Measurements from ENCODE around the gene AEN.

Gene AEN

GRCh38 chr15:88620995-88621772, at the start of gene AEN:
AEN (plus strand) TSS chr15:88621340; CDS start chr15:88626210, 4,870 bp downstream.
- DNase-seq (ENCODE audit: low read depth in 2 of 2): peak; percentile 90 to 91

GRCh38 chr15:88571852-88572259, 49.3 kb upstream of the AEN start:
- no peak for DNase-seq (ENCODE audit: low read depth in 2 of 2)

GRCh38 chr15:88574077-88574476, 47.1 kb upstream of the AEN start:
- DNase-seq (ENCODE audit: low read depth in 2 of 2): no peak

GRCh38 chr15:88574655-88575054, 46.5 kb upstream of the AEN start:
- DNase-seq (ENCODE audit: low read depth in 2 of 2): no peak

GRCh38 chr15:88579322-88579721, 41.8 kb upstream of the AEN start:
- no peak for DNase-seq (ENCODE audit: low read depth in 2 of 2)

GRCh38 chr15:88580532-88580931, 40.6 kb upstream of the AEN start:
- no peak for DNase-seq (ENCODE audit: low read depth in 2 of 2)

- no peak for DNase-seq (ENCODE audit: low read depth in 2 of 2)
These were observed 34.6 kb upstream of the AEN start for GRCh38 chr15:88586401-88587162.

- DNase-seq (ENCODE audit: low read depth in 2 of 2): no peak
These were observed 30.4 kb upstream of the AEN start for GRCh38 chr15:88590759-88591158.

GRCh38 chr15:88591384-88591783, 29.8 kb upstream of the AEN start:
- no peak for DNase-seq (ENCODE audit: low read depth in 2 of 2)

GRCh38 chr15:88603885-88604284, 17.3 kb upstream of the AEN start:
- DNase-seq (ENCODE audit: low read depth in 2 of 2): no peak

GRCh38 chr15:88604381-88605188, 16.6 kb upstream of the AEN start:
- DNase-seq (ENCODE audit: low read depth in 2 of 2): no peak

GRCh38 chr15:88605189-88606069, 15.7 kb upstream of the AEN start:
- DNase-seq (ENCODE audit: low read depth in 2 of 2): no peak

GRCh38 chr15:88606070-88606794, 14.9 kb upstream of the AEN start:
- DNase-seq (ENCODE audit: low read depth in 2 of 2): no peak

- DNase-seq (ENCODE audit: low read depth in 2 of 2): no peak
These were observed 13.2 kb upstream of the AEN start for GRCh38 chr15:88607951-88608350.

GRCh38 chr15:88608607-88609181, 12.4 kb upstream of the AEN start:
- DNase-seq (ENCODE audit: low read depth in 2 of 2): no peak

GRCh38 chr15:88609344-88610090, 11.6 kb upstream of the AEN start:
- no peak for DNase-seq (ENCODE audit: low read depth in 2 of 2)

- no peak for DNase-seq (ENCODE audit: low read depth in 2 of 2)
These were observed 10.4 kb upstream of the AEN start for GRCh38 chr15:88610701-88611231.

GRCh38 chr15:88612186-88612796, 8.8 kb upstream of the AEN start:
- DNase-seq (ENCODE audit: low read depth in 2 of 2): no peak

All from stimulated activated CD8-positive, alpha-beta memory T cell treated with anti-CD3 and anti-CD28 coated beads, Interleukin-15, amount 100 ng/mL, for 4 hours (primary cell).